ENCODE results near the gene MPZL3.

DNA sequence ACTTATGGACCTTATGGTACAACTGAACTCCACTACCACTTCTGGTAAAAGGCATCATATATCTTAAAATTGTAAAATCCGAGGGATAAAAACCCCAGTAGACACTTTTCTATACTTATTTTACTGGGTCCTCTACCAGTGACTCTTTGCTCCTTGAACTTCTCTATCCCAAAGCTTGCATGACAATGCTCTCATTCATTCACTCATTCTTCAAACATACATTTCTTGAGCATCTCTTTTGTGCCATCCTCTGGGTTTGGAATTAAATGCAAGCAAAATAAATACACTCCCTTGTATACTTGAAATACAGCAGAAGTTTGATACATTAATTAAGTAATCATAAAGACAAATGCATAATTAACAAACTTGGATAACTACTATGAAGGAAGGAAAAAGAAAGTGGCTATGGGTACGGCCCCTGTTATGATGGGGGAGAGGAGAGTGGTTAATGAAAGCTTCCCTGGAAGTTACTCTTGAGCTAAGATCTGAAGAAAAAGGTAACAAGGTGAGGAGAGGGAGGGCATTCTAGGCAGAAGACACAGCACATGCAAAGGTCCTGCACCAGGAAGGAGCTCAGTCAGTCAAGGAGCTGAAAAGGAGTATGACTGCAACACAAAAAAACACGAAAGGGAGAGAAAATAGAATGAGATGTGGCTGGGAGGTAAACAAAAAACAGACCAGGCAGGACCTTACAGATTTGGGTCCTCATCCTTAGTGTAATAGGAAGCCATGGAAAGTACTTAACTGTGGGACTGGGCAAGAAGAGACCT is 8.0 kb downstream of the MPZL3 start:
- TF ChIP-seq SUZ12 (IDR thresholded peaks at IDR 0.05; ENCODE audit: extremely low read depth, insufficient read depth, insufficient read length): no peak
- TF ChIP-seq ZNF274 (IDR thresholded peaks at IDR 0.05; ENCODE audit: low read depth, low read length): no peak
- no peak for TF ChIP-seq YY1 (IDR thresholded peaks at IDR 0.05; ENCODE audit: insufficient read depth, insufficient read length)

Data from NT2/D1 (cell line).